Dedifferentiated amniotic fluid mesenchymal stem cell (primary cell): Measurements from ENCODE around the gene TBC1D4.
"Not testable (repeated sequence)": the region's sequence is repeated elsewhere in the genome, so short reads cannot be mapped to it uniquely, and the experiment has no call there.

Source experiments
- DNase-seq: peaks from one replicate; pipeline ENCODE4 v3.0.0-alpha.2; 2016; ENCODE audit errors: extremely low spot score

TBC1D4 gene

GRCh38 chr13:75271846-75272245, 210.1 kb downstream of the TBC1D4 start:
- no peak for DNase-seq

GRCh38 chr13:75268481-75268880, 213.5 kb downstream of the TBC1D4 start:
- DNase-seq: not testable (repeated sequence)

GRCh38 chr13:75264611-75265010, 217.4 kb downstream of the TBC1D4 start:
- DNase-seq: no peak

GRCh38 chr13:75263741-75264407, 218.1 kb downstream of the TBC1D4 start:
- DNase-seq: peak; percentile 30

GRCh38 chr13:75258159-75258782, 223.7 kb downstream of the TBC1D4 start:
- peak; percentile 47 for DNase-seq

- no peak for DNase-seq
These were observed 225.0 kb downstream of the TBC1D4 start for GRCh38 chr13:75256922-75257321.

GRCh38 chr13:75255653-75256052, 226.3 kb downstream of the TBC1D4 start:
- no peak for DNase-seq

GRCh38 chr13:75255147-75255546, 226.8 kb downstream of the TBC1D4 start:
- no peak for DNase-seq

GRCh38 chr13:75251188-75251587, 230.8 kb downstream of the TBC1D4 start:
- no peak for DNase-seq

GRCh38 chr13:75250526-75251178, 231.3 kb downstream of the TBC1D4 start:
- no peak for DNase-seq

GRCh38 chr13:75245578-75245977, 236.4 kb downstream of the TBC1D4 start:
- not testable (repeated sequence) for DNase-seq

- not testable (repeated sequence) for DNase-seq
These were observed 241.7 kb downstream of the TBC1D4 start for GRCh38 chr13:75240240-75240639.

GRCh38 chr13:75236774-75237173, 245.2 kb downstream of the TBC1D4 start:
- DNase-seq: no peak
